Measurements from ENCODE around the gene ATXN7L3.

- TF ChIP-seq CTCF (IDR thresholded peaks at IDR 0.05) (no peak), POLR2A (IDR thresholded peaks at IDR 0.05) (no peak)
Measured at GRCh38 chr17:44197980-44198720, 1.5 kb downstream of the ATXN7L3 start.
